Measurements from ENCODE around the gene SLC25A18.

SLC25A18 gene

GRCh38 chr22:17569971-17570511, 6.7 kb downstream of the SLC25A18 start:
- DNase-seq (ENCODE audit: low read depth in 2 of 2) = no peak

DNA sequence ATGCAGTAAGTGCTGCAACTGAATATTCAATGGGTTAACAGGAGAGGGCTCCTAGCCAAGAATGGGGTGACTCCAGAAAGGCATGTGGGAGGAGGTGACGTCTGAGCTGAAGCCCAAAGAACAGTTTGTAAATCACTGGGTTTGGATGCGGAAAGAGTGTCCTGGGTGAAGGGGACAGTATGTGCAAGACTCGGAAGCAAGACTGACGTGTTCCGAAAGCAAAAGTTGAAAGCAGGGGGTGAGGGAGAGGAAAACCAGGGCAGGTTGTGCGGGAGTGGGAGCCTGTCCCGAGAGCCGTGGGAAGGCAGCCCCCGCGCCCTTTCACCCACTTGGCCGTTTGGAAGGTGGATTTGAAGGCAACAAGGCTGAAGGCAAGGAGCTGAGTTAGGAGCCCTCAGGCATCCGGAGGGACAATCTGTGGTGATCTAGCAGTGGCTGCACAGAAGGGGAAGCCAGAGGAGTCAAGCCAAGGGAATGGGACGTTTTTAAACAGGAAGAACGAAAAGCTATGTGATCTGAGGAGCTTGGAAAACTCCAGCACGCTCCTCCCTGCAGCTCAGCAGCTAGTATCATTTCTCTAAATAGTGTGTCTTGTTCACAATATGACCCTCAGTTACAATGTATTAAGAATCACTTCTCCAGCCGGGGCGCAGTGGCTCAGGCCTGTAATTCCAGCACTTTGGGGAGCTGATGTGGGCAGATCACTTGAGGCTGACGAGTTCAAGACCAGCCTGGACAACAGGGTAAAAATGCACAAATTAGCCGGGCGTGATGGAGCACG, 7.7 kb downstream of the SLC25A18 start:
- DNase-seq (ENCODE audit: low read depth in 2 of 2) = no peak

GRCh38 chr22:17575151-17575550, 11.9 kb downstream of the SLC25A18 start:
- DNase-seq (ENCODE audit: low read depth in 2 of 2) = no peak

GRCh38 chr22:17575681-17576080, 12.4 kb downstream of the SLC25A18 start:
- no peak for DNase-seq (ENCODE audit: low read depth in 2 of 2)

DNA sequence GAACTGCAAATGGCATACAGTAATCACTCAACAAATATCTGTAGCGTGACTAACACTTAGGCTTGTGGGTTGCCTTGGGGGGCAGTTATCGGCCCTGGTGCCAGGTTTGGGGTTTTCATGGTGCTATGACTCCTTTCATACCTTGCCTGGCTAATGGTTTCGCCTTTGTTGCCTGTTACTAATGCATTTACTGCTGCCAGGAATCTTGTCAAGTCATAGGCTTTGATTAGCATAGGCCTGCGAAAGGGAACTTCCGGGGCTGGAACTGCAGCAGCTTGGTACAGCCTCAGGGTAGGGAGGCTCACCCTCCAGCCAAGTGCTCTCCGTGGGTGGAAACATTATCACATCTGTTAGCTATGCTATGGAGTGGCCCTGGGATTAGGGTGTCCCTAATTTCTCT, 13.2 kb downstream of the SLC25A18 start:
- DNase-seq (ENCODE audit: low read depth in 2 of 2) = no peak

- no peak for DNase-seq (ENCODE audit: low read depth in 2 of 2)
Measured at GRCh38 chr22:17578136-17578754, 14.9 kb downstream of the SLC25A18 start.

DNA sequence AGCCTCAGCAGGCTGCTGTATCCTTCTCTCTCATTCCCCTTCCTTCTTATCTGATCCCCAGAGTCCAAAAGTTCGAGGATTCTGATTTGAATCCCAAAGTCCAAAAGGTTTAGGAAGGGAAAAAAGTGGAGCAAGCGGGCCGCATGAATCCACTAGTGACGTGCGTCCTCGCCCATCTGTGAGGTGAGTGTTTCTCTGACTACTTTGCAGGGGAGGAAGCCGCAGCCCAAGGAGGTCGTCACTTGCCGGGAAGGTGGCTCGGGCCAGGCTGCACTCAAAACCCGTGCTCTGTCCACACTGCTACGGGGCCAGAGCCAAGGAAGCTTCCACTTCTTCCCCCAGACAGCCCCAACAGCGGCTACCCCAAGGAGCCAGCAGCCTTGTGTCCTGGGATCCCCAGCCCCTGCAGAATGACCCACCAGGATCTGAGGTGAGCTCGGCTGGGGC, 16.3 kb downstream of the SLC25A18 start:
- DNase-seq (ENCODE audit: low read depth in 2 of 2) = no peak

- DNase-seq (ENCODE audit: low read depth in 2 of 2) = no peak
Measured at GRCh38 chr22:17580441-17581031, 17.2 kb downstream of the SLC25A18 start.

- DNase-seq (ENCODE audit: low read depth in 2 of 2) = no peak
Measured at GRCh38 chr22:17581056-17581455, 17.8 kb downstream of the SLC25A18 start.

- DNase-seq (ENCODE audit: low read depth in 2 of 2) = no peak
Measured at GRCh38 chr22:17581631-17582030, 18.3 kb downstream of the SLC25A18 start.

DNA sequence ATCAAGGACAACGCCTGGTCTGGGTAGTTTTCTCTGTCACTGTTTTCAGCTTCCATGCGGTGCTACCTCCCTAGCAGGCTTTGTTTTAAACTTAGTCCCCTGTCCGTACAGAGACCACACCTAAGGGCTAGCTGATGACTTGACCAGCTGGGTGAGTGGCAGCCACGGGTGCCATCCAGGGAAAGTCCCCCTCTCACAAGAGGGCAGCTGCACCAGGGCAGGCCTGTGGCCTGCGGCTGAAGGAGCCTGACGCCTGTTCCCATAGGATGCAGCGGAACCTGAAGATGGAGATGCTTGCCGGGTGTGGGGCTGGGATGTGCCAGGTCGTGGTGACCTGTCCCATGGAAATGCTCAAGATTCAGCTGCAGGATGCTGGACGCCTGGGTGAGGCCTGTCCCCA, 19.9 kb downstream of the SLC25A18 start:
- no peak for DNase-seq (ENCODE audit: low read depth in 2 of 2)

DNA sequence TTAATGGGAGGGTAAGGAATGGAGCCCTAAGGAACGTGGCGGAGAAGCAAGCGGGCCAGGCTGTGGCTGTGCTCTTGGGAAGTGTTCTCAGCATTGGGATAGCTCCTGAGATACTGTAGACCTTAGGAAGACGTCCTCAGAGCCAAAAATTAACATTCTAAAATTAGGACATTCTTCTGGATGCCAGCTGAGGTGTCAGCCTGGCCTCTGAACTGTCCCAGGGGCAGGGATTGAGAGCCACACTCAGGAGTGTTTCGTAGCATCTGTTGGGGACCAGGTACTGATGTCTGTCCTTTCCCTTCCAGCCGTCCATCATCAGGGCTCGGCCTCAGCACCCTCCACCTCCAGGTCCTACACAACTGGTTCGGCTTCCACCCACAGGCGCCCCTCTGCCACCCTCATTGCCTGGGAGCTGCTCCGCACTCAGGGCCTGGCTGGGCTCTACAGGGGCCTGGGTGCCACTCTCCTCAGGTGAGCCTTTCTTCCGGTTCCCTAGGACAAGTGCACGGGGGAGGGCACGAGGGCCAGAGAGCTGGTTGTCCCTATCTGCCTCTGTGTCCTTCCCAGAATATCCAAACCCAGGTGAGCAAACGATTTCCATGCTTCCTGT, 23.6 kb downstream of the SLC25A18 start:
- DNase-seq (ENCODE audit: low read depth in 2 of 2) = no peak

DNA sequence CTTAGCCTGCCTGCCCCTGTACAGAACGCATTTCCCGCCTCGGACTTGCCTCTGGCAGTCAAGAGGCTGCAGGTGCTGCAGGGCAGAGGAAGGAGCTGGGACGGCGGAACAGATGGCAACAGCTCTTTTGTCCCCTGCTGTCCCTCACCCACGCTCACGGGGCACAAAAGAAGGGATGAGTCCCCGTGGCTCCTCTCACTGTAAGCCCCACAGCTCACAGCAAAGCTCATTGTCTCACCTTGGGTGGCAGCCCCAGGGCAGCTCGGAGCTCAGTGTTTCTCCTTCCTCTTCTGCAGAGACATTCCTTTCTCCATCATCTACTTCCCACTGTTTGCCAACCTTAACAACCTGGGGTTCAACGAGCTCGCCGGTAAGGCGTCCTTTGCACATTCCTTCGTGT, 24.3 kb downstream of the SLC25A18 start:
- DNase-seq (ENCODE audit: low read depth in 2 of 2) = no peak

- no peak for DNase-seq (ENCODE audit: low read depth in 2 of 2)
Measured at GRCh38 chr22:17588606-17589005, 25.3 kb downstream of the SLC25A18 start.

DNA sequence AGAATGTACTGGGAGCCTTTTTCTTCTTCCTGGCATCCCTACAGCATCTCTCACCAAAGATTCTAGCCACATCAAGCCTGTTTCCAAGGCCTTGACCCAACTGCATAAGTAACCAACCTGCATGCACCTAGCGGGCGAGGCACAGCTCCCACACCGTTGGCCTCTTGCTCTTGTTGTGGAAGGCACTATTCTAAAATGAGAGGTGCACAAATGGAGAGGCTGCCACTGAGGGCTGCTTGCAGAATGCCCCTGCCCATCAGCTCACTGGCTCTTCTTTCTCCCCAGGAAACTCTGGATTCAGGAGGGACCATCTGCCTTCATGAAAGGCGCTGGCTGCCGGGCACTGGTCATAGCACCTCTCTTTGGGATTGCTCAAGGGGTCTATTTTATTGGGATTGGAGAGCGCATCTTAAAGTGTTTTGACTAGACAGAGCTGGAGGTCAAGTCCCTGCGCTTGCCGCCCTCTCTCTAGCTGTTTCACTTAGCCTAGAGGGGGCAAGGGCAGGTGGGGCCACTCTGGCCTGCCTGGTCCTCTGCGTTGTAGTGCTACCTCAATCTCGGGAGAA, 26.6 kb downstream of the SLC25A18 start:
- DNase-seq (ENCODE audit: low read depth in 2 of 2) = no peak

DNA sequence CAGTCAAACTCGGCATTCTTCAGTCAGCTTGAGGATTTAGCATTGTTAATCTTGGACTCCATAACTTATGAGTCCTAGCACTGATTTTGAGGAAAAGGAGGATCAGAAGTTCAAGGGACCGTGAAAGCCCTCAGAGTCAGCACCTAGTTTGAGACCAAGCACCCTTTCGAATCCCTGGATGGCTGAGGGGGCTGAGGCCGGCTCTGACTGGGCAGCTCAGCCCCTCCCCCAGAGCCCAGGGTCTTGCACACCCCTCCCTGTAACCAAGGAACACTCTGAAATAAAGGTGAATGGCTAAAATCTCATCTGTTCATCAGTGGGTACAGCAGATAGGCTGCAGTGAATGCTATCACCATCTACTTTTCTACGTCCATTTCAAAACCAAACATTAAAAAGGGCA, 27.3 kb downstream of the SLC25A18 start:
- DNase-seq (ENCODE audit: low read depth in 2 of 2) = no peak

GRCh38 chr22:17592201-17592600, 28.9 kb downstream of the SLC25A18 start:
- no peak for DNase-seq (ENCODE audit: low read depth in 2 of 2)

- no peak for DNase-seq (ENCODE audit: low read depth in 2 of 2)
Measured at GRCh38 chr22:17596226-17596625, 32.9 kb downstream of the SLC25A18 start.

- no peak for DNase-seq (ENCODE audit: low read depth in 2 of 2)
Measured at GRCh38 chr22:17597217-17597616, 33.9 kb downstream of the SLC25A18 start.

- no peak for DNase-seq (ENCODE audit: low read depth in 2 of 2)
Measured at GRCh38 chr22:17598318-17598717, 35.0 kb downstream of the SLC25A18 start.

DNA sequence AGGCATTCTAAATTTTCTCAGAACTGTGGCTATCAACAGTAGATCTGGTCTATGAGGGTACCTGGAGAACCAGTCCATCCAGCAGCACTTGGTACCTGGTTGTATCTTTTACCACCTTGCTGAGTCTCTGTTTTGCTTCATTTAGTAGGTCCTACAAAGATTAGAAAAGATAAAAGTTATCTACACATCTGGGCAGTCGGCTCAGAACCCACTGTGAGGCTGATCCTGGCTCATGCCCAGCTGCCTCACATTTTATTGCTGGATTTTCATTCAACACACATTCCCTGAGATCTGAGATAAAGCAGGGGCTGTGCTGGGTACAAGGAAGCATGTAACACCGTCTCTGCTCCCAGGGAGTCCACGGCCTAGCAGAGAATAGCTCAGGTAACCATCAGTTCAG, 37.7 kb downstream of the SLC25A18 start:
- no peak for DNase-seq (ENCODE audit: low read depth in 2 of 2)

- DNase-seq (ENCODE audit: low read depth in 2 of 2) = no peak
Measured at GRCh38 chr22:17603668-17604067, 40.4 kb downstream of the SLC25A18 start.

Data from stimulated activated CD8-positive, alpha-beta memory T cell treated with anti-CD3 and anti-CD28 coated beads, Interleukin-7, amount 100 ng/mL, for 4 hours (primary cell).